ENCODE results near the gene IMPDH1.

DNA sequence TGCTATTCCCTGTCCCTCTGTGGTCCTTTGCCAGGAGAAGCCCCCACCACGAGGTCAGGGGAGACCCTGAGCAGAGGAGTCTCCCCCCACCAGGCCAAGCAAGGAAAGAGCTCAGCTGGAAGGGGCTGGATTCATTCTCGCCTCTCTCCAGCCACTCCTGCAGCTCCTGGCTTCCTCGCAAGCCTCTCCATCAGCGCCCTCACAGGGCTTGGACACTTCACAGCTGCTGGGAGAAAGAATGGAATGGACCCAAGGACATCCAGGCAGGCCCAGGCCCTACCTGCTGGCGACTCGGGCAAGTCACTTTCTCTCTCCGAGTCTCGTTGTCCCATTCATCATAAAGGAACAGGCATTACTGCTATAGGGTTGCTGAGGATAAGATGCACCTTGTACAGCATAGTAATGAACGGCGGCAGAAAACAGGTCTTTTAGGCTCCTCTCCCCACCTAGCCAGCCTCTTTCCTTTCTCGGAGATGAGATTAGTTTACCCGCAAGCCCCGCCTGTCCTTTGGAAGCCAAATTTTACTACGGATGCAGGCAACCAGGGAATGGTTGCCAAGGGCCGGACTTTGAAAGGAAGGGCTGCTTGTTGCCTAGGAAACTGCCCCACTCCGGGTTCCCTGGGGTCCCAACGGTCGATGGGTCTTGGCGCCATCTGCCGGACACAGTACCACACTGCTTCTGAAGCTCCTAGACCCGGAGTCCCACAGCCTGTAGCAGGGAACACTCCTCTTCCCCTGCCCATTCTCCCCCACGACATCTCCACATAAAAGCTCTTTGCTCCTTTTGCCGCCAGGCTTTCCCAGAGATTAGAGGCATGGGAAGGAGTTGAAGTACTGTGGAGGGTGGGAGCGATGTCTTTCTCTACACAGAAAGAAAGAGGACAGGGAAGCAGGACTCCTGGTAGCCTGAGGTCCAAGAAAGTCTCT is 22.3 kb downstream of the IMPDH1 start:
- TF ChIP-seq CTCF (IDR thresholded peaks at IDR 0.05) (peak; percentile 59 to 89 (median 74)), POLR2AphosphoS5 (IDR thresholded peaks at IDR 0.05) (no peak)

Measured in sigmoid colon (tissue), 4 donors.